HG03060 (cell line): Measurements from ENCODE around the gene PTGFRN.

ENCODE experiments used
- ATAC-seq: cut with Tn5 transposase; IDR thresholded peaks from one replicate; pipeline ENCODE4 v1.9.1; 2021; ENCODE audit warnings: low read depth, moderate number of reproducible peaks; ENCODE audit not compliant: unreplicated experiment

Gene PTGFRN

DNA sequence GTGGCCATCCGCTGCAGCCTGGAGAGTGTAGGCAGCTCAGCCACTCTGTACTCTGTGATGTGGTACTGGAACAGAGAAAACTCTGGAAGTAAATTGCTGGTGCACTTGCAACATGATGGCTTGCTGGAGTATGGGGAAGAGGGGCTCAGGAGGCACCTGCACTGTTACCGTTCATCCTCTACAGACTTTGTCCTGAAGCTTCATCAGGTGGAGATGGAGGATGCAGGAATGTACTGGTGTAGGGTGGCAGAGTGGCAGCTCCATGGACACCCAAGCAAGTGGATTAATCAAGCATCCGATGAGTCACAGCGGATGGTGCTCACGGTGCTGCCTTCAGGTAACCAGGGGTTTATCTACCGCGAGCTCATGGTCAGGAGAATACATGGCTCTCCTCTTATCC lies 115.9 kb downstream of the PTGFRN start:
- no peak for ATAC-seq

DNA sequence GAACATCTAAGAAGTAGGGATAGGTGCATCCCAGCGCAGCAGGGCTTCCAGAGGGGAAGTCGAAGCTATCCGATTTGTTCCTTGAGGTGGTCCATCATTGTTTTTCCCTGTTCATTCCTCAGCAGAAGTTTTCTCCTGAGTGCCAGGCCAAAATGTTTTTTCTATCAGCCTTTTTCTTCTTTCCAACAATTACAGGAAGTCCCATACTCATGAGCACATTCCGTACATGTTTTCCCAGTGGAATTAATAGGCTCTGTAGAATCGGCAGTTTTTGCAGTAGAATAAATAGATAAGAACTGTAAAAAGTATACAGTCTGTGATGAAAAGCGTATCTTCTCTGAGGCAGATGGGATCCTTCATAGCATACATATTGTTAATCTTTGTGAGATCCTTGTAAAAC lies 116.6 kb downstream of the PTGFRN start:
- no peak for ATAC-seq

DNA sequence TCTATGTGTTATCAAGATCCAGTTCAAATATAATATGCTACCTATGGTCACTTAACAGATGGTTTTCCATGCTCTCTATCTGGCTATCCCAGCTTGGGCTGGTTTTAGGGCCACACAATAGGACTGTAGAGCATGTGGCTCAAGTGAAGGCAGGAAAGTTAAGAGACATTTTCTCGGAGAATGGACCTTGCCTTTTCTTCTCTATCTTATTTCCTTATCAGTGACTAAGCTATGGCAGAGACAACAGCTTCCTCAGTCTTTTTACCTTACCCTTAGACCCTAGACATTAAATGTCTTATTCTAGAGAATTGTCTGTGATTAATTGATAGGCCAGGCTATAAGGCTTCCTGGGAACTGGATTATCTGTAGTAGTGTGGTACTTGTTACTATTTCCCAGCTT lies 120.0 kb downstream of the PTGFRN start:
- no peak for ATAC-seq

DNA sequence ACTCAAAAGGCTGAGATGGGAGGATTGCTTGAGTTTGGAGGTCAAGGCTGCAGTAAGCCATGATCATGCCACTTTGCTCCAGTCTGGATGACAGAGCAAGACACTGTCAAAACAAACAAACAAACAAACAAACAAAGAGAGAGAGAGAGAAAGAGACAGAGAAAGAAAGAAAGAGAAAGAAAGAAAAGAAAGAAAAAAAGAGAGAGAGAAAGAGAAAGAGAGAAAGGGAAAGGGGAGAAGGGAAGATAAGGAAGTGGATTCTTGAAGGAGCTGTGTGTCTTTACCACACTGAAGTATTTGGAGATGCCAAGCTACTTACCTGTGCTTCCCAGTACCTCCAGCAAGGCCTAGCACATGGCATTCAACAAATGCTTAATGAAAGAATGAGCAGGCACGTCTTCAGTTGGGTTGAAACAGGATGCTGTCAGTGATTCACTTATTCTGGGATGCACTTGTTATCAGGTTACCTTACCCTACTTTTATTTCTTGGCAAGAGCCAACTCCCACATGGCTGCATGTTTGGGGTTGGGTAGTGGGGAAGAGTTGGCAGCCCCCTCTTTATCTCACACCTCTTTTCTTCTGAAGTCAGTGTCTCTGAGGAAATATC lies 120.7 kb downstream of the PTGFRN start:
- ATAC-seq: no peak

DNA sequence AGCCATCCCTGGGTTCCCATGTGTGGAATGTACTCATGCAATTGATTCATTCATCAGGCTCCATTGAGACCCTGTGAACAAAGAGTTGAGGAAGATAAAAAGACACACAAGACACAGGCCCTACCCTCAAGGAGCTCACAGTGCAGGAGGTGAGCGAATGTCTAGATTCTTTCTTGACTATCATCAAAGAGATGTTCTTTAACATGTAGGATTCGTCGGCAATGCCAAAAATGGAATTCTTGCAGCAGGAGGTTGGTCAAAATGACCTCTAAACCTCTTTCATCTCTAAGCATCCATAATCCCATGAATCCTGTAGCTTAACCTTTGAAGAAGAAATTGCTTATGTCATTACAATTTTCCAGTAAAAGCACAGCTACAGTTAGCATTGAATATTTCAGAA lies 122.5 kb downstream of the PTGFRN start:
- ATAC-seq: no peak

DNA sequence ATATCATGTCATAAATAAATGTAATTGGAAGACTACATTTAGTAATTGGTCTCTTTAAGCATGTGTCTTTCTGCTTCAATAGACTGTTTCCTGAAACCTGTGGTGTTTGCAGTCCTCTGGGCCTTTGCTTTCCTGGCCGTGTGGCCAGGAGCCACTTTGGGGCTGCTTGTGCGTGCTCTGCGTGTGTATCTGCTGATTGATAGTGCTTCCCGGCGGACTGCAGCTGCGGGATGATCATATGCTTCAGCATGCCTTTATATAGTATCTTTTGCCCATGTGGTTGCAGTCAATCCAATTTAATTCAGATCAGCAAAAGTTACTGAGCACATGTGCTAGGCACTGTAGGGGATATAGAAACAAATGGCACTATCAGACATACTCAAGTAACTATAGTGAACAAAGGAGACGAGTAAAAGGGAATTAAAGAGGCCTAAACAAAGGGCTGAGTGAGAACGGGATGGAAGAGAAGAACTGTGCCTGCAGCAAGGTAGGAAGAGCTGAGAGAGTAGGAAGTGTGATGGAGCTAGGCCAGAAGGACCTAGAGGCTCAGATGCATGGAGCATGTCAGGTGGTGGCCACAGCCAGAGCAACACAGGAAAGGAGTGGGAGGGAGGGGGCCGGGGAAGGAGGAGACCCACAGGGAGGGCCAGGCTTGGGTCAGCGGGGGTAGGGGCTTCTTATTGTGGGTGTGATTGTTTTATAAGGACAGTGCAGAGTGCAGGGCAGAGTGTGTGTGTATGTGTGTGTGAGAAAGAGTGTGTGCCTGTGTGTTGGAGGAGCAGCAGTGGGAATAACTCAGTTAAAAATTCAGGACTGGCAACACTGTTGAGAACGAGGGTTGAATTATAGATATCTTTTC lies 123.2 kb downstream of the PTGFRN start:
- ATAC-seq: no peak

DNA sequence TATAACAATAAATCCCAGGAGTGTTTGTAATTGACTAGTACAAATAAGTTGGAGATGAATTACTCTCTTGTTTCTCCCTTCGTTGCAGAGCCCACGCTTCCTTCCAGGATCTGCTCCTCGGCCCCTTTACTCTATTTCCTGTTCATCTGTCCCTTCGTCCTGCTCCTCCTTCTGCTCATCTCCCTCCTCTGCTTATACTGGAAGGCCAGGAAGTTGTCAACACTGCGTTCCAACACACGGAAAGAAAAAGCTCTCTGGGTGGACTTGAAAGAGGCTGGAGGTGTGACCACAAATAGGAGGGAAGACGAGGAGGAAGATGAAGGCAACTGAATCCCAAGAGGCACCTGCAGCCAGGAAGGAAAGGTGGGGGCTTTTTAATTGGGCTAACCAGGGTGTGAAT lies 124.1 kb downstream of the PTGFRN start:
- no peak for ATAC-seq

DNA sequence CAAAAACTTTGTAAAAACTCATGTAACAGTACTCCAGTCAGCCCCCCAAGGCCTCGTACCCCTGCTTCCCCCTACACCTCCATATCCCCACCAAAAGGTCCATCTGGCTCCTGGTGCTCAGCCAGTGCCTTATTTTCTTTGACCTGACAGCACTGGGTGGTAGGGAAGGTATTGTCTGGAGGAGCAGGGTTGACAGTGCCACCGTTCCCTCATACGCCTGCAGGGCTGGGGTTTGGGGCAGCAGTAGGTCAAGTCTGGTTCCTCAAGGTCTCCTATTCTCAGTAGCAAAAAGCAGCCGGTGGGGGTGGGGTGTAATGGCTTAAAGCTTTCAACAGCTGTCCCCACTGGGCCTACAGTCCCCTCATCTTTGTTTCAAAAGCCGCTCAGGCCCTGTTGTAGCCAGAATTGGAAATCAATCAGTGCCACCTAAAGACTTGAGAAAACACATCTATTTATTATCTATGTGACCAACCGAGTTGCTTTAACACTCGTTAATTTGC lies 125.1 kb downstream of the PTGFRN start:
- no peak for ATAC-seq

DNA sequence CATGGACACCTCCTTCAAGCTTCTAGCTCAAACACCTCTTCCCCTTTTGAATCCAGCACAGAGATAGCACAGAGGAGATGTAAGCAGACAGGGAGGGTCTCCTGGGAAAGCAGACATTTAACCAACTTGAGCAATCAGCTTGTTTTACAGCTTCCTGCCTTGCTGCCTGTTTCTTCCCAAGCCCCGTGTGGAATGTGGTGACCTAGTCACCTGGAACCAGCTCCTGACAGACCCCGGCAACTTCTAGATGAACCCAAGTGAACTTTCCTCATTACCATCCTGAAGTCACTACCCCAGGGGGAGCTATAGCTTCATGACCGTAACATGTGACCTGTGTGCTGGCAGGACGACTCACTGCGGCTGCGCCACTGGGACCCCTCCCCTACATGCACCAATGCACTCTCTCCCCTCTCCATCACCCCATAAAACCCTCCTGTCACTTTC lies 126.3 kb downstream of the PTGFRN start:
- ATAC-seq: no peak

DNA sequence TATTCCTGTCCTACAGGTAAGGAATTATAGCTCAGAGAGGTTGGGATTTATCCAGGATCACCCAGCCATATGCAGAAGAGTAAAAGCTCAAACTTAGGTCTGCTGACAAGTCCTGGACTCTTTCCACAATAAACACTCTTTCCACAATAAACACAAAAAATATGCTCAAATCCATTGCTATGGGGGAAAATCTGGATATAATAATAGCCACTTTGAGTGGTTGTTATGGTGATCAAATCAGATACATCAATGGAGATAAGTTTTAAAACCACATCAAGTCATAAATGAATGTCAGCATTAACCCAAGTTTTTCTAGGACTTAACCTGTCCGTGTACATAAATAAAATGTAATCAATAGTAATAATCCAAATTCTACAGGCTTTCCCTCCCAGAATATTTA lies 128.1 kb downstream of the PTGFRN start:
- no peak for ATAC-seq

DNA sequence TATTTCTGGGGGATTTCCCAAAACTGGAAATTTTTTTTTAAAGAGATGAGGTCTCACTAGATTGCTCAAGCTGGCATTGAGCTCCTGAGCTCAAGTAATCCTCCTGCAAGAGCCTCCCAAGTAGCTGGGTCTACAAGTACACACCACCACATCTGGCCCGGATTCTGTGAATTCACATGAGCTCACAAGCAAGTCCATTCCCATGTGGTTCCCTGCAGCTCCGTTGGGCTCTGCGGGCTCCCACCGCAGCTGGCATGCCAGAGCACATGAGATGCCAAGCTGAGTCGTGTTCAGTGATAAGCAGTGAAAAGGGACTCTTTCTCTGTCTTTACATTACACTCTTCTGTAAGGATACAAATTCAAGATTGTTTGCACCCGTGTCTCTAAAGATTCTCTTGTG lies 128.5 kb downstream of the PTGFRN start:
- no peak for ATAC-seq
